NCI-H2107 (cell line): Measurements from ENCODE around the gene ISCA2.
"Not testable (repeated sequence)": the region's sequence is repeated elsewhere in the genome, so short reads cannot be mapped to it uniquely, and the experiment has no call there.

Source experiments
- DNase-seq: peaks from one replicate; lab custom pipeline; 2025; lab: John Stamatoyannopoulos, UW

The ISCA2 gene, protein sequence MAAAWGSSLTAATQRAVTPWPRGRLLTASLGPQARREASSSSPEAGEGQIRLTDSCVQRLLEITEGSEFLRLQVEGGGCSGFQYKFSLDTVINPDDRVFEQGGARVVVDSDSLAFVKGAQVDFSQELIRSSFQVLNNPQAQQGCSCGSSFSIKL

DNA sequence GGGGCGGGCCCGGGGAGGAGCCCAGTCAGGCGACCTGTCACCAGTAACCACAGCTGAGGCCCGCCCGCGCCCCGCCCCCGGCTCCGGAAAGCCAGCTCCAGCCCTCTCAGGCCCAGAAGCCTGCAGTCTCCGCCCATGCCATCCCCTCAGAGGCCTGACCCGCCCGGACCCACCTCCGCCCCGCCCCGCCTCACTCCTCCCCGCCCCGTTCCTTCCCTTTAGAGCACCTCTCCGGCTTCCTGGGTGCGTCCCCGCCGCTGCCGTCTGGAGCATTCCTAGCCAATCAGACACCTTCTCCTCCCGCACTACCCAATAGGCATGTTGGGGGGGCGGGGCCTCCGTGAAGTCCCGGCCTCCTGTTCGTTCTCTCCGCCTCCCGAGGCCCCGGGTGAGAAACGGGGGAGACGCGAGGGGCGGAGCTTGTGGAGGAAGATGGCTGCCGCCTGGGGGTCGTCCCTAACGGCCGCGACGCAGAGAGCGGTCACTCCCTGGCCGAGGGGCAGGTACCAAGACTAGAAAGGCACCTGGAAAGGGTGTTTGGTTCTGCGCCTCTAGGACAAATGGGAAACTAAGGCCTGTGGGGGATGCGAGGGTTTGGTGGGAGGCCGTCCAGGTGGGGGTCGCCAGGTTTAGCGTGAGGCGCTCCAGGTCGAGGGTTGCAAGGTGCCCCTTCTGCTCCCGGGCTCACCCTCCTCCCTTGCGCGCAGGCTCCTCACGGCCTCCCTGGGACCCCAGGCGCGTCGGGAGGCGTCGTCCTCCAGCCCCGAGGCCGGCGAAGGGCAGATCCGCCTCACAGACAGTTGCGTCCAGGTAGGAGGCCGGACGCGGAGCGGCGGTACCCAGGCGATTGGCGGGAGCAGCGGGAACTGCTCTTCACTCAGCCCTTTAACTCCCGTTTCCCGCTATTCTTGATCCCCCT lies at the start of gene ISCA2:
ISCA2 (plus strand) TSS at position 423 of the 919 bp plus-strand sequence; CDS start at position 433, 10 bp downstream.
- DNase-seq = peak; percentile 100

DNA sequence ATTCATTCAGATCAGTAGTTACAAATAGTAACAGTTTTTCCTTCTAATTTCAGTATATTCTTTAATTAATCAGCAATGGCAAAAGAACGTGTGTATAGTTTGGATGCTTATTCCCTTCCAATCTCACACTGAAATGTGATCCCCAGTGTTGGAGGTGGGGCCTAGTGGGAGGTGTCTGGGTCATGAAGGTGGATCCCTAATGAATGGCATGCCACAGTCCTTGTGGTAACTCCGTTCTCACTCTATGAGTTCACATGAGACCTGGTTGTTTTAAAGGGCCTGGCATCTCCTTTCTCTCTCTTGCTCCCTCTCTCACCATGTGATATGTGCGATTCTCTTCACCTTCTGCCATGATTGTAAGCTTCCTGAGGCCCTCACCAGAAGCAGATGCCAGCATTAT lies 48.7 kb upstream of the ISCA2 start:
- DNase-seq = no peak

DNA sequence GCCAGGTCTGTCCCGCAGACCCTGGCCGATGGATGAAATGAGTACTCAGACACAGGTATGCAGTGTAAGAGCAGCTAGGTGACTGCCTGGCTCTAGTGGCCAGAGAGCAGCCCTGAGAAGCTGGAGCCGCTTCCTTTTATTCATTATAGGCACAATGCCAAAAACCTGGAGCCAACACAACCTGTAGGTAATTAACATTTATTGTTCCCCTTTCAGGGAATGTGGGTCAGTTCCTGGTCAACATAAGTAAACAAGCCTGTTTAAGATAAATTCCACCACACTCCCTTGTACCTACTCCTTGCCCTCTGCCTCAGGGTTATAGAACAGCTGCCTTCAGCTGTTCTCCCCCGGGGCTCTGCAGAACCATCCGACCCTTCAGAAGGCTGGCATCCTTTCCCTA lies 39.2 kb upstream of the ISCA2 start:
- not testable (repeated sequence) for DNase-seq

DNA sequence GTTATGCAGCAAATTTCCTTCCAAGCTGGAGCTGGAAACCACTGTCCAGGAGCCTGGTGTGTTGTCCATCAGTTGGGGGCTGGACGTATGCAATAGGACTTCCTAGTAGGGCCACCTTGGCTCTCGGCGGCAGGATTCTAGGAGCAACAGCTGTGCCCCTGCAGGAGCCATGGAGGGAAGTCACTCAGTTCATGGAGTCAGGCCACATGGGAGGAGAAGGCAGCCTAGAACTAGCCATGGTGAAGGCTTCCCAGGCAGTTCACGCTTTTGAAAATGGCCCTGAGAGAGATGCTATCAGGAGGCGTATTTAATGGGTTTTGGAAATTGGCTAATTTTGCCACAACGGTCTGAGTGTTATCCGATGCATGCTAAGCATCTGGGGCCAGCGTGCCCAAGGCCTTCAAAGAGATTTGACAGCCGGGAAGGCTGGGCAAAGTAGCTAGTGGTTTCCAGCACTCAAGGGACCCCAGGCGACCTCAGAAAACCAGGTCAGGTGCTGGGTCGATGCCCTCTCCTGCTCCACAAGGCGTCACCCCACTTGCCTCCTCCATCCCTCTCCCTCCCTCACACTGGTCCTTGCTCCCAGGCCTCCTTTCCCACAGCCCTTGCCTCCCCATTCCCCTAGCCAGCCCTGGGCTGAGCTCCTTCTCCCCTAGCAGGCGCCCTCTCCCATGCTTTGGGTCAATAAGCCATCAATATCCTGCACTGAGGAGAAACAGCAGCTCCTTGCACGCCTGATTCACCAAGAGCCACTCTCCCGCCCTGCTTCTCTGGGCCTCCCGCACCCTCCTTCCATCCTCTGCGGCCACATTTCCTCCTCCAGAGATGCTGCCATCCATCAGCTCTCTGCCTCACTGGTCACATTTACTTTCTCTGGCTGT lies 36.6 kb upstream of the ISCA2 start:
- DNase-seq = no peak

DNA sequence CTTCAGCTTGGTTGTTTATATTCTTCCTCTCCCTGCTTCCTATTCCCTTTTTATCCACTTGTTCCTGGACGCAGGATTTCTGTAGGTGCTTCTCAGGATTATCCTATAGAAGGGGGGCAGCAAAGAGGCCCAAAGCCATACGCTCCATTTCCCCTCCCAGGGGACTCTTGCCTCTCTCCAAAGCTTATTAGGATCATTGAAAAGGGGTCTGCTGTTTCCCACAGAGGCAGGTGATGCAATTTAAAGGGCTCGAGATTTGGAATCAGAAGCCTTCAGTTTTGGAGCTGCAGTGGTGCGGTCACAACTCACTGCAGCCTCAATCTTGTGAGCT lies 36.0 kb upstream of the ISCA2 start:
- DNase-seq = no peak

DNA sequence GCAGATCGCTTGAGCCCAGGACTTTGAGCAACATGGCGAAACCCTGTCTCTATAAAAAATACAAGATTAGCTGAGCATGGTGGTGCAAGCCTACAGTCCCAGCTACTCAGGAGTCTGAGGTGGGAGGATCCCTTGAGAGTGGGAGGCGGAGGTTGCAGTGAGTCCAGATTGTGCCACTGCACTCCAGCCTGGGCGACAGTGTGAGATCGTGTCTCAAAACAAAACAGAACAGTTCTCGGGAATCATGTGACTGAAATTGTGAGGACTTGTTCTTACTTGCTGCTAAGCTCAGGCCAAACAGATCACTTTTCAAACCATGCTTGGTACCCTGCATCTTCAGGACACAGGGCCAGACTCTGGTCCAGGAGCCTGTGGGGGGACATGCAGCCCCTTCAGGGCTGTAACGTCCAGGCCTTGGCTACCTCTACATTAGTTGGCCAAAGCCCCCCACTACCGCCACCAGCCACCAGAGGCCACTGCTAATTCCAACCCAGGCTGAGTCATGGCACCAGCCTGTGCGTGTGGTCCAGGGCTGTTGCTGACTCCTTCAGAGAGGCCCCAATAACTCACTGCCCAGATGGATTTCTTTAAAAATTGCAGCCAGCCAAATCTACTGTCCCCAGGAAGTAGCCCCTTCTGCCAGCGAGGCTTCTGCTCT lies 34.1 kb upstream of the ISCA2 start:
- DNase-seq = no peak

DNA sequence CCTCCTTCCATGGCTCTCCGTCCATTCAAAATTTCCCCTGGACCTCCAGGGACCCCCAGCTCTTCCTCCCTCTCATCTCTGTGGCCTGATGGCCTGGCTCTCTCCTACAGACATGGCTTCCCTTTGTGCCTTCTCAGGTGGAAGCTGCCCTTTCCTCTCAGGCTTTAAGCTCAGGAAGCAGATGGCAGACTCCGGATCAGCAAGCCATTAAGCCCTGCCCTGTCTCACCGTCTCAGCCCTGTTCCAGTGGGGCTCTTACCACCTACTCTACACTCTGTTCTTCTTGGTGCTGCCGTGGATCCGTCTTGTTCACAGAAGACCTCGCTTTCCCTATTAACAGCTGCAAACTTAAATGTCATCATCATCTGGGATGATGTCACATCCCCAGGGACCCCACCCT lies 33.6 kb upstream of the ISCA2 start:
- no peak for DNase-seq

DNA sequence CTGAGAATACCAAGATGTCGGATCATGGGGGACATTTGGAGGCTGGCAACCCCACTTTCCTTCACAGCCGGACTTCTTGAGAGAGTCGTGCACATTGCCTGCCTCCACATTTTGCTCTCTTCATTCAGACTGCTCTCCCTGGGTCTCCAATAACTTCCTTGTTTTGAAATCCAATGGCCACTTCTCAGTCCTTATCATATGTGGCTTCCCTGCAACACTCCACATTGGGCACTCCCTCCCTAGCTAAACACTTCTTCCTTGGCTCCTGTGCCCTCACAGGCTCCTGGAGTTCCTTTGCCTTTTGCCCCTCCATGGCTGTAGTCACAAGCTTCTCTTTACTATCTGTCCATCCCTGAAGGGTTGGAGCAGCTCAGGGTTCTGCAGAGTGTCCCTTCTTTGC lies 30.6 kb upstream of the ISCA2 start:
- no peak for DNase-seq

DNA sequence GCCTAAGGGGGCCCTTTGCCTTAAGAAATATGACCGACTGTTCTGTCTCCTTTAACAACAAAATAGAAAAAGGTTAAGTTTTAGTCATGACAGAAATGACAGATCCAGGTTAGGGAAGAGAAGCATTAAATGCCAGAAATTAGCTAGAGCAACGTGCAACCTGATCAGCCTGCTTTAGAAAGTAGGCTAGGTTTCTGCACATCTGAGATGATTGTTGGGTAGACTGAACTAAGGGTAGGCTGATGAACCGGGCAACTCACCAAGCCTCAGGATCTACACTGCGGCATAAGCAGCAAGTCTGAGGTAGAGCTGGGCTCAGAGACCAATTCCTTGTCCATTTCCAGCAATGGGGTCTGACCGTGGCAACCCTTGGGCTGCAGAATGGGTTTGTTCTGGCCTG lies 29.9 kb upstream of the ISCA2 start:
- DNase-seq = no peak

DNA sequence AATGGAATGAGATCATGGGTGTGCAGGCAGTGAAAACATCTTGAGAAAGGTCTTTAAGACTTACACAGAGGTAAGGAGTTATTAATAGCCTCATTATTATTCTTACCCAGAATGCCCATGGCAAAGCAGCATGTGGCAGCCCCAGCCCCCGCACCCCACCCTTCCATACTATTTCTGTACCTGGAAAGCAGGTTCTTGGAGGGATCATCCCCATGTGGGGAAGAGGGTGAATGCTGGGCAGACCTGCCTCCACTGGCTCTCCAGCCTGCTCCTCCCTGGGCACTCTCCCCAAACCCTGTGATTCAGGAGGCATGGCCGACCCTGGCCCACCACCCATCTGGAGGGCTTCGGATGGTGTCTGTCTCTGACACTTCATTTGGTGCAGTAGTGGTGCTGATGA lies 28.8 kb upstream of the ISCA2 start:
- no peak for DNase-seq

DNA sequence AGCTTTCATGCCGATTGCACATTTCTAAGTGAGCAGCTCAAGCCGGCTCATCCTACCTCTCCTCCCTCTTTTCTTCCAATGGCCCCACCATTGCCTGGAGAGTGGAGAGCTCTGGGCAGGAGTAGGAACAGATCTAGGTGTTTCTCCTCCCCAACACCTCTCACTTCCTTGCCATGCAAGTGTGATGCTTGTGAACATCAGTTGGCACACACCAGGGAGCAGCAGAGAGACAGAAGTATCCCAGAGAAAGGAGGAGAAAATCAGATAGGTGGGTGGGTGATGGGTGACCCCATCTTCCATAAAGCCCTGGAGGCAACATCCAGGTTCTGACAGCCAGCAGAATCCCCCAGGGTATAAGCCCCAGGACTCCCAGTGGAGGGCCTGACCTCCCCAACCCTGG lies 28.2 kb upstream of the ISCA2 start:
- no peak for DNase-seq

DNA sequence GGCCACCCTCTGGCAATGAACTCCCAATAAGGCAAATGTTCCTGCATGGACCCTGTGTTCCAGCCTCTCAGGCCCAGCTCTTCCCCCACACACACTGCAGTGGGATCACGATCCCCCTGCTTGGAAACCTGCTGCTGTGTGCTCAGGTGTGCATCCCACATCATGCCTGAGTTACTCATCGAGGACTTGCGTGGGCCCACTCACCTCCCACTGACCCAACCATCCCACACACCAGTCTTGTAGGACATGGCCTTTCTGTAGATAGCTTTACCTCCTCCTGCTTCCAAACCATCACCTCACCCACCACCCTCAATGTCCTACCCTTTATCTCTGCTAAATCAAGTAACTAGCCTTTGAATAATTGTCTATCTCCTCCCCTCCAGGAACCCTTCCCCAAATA lies 25.1 kb upstream of the ISCA2 start:
- no peak for DNase-seq

DNA sequence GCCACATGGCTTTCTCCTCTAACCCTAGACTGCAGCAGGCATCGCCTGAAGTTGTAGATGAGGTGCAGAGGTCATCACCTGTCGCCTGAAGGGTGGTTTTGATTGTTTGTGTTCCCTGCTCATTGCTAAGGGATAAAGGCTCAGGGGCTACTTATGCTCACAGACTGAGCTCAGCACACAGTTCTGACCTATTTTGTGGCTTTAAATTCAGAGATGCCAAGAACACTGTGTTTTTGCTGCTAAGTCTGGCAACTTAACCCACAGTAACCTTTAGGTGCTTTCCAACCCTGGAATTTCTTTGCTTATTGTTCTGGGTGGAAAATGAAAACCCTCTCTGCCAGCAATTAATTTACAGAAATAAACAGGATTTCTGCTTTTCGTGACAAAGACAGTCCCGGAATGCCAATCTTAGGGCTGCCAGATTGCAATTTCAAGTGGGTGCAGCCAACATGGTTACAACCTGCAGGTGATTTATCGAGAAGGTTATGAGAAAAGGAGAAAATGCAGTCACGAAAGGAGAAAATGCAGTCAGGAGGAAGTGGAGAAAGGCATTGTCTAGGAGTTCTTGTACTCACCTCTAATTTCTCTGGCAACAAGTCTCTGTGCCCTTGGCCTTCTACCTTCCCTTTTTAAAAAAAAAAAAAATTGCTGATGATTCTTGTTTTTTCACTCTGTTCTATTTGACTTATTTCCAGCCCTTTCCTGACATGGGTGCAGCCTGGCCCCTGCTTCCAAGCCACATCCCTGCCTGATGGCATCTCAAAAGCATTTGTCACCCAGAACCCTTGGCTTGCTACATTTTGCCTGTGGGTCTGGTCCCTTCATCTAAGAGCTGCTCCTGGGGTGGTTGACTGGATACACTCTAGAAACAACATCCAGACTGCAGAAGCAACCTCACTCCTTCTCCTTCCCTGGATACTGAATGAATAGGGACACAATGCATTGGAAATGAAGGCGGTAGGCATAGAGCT lies 23.7 kb upstream of the ISCA2 start:
- no peak for DNase-seq

DNA sequence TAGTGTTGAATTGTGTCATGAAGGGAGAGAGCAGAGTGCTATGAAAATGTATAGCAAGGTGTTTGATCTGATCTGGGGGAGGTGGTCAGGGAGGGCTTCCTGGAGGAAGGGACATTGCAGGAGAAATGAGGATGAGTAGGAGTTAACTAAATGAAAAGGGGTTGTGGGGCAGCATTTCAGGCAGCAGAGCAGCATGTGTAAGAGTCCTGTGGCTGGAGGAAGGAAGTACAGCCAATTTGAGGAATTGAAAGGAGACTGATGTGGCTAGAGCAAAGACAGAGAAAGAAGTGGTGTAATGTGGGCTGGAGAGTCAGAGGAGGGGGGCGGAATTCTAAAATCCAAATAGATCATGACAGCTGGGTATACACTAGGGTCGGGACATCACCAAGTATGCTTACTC lies 21.0 kb upstream of the ISCA2 start:
- DNase-seq = no peak

DNA sequence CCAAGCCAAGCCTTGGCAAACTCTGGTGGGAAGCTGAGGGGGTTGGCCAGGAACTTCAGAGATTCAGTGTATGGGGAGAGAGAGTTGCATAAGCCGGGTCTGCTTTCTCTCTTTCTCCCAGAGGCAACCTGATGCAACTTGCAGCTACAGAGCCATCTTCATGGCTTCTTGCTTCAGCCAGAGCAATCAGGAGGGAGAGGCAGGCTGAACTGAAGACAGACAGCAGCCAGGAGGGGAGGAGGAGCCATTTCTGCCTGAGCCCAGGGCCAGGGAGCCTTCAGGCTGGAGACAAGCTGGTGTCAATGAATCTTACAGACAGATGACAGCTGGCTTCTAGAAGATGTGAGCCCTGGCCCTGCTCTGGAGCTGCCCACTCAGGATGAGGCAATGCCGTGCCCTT lies 19.2 kb upstream of the ISCA2 start:
- no peak for DNase-seq

DNA sequence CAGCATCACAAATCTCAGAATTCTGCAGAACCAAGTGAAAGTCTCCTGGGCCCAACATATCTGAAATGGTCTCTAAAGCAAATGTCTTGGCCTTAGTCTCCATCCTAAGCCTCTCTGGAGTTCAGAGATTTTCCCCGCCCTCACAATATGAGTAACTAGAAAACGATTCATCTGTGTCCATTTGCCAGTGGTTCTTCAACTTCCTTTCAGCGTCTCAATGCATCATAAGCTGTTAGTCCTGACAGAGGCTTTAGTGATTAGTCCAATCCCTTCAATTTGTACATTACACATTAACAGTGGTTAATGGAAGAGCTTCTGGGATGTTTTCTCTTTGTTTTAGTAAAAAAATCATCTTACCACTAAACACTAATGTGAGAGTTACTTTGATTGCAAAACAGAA lies 17.9 kb upstream of the ISCA2 start:
- DNase-seq = no peak

DNA sequence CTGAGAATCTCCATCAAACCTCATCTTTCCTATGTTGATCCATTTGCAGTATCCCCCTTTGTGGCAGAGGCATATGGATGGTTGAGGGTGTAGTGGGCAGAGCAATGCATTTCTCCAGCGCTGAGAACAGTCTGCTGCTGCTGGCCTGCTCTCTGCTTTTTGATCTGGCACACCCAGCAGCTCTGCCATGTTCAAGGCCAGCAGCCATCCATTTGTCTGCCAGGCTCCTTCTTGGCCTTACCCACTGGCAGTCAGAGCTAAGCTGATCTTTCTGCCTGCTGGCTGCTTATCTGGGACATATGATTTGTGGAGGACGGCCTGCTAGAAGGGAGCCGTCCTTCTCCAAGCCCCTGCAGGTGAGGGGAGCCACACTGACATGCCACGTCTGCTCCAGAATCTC lies 17.5 kb upstream of the ISCA2 start:
- no peak for DNase-seq

DNA sequence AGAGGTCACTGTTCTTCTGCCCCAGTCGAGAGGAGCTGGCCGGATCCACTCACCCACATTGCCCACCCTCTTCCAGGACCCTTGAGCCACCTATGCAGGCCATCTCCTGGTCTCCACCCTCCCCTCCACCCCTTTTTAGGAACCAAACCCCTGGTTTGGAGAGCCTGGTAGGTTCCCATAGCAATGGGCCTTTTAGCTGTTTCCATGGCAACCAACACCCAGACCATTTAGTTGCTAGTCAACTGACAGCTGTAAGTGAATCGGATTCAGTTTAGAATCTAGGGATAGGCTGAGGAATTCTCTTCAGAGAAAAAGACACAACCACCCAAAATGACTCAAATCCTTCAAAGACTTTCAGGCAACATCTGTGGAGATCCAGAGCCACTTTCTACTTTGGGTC lies 17.0 kb upstream of the ISCA2 start:
- no peak for DNase-seq

DNA sequence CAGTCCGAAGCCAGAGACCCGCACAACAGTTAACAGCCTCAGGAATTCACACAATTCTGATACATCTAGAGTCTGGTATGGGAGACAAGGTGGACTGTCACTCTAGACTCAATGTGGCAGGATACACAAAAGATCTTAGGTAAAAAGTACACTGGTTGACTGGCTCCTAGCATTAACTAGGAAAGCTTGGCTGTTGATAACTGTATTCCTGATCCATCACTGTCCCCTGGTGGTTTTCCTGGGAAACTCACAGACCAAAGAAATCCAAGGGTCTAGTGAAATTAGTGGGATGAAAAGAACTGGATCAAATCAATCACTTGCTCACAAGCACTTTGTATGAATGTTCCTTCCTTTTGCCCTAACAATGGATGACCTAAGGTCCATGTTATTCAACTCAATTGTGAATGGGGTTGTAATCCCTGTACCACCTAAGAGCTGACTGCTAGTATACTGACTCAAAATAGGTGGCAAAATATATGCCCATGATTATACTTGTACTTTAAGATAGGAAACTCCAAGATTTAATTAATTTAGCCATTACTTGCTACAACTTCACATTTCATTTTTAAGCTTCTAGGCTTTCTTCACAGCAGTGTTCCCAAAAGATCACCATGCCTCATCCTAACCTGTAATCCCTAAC lies 14.4 kb upstream of the ISCA2 start:
- peak; percentile 34 for DNase-seq

DNA sequence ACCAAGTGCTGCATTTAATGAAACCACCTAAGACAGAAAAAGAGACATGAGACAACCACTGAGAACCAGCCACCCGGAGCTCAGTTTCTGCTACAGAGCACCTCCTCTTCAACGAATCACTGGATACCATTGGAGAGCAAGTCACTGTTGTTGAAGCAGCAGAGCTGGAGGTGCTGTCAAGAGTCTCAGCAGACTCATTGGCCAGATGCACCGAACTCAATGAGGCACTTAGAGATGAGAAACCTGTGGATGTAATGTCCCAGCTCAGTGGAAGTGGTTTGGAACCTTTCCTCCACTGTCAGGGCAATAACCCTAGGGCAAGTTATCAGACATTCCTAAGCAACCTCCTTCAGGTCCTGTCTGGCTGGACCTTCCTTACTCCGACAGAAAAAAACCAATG lies 13.5 kb upstream of the ISCA2 start:
- DNase-seq = no peak

DNA sequence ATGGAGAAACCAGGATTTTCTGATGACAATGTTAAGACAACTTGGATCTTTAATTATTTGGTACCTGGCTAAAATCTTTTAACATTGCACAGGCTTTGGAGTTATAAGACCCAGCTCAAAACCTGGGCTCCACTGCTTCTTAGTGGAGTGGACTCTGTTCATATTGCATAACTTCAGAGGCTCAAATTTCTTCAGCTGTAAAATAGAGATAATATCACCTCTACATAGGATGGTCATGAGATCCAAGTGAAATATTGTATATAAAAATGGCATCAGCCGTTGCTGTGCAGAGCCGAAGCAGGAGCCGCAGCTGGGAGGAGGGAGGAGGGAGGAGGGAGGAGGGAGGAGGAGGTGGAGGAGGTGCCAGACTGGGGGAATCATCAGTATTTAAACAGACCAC lies 11.0 kb upstream of the ISCA2 start:
- DNase-seq = no peak
